Heart left ventricle (tissue), 16 donors: ENCODE data around the gene ATP6V0C. TPM values are rescaled to one million over a fixed set of nuclear protein-coding genes. Genes with fewer than 3 reads are reported as not detected.

ENCODE experiments used
- ATAC-seq, 4 donors: fragments of 200-7000 bp; cut with Tn5 transposase; one replicate each; pipeline ENCODE4 v1.9.1; 2020 to 2022; ENCODE audit warnings: moderate library complexity in 4 of 4, mild to moderate bottlenecking in 3 of 4, moderate number of reproducible peaks in 1 of 4
- DNase-seq, 5 donors: peaks; one replicate each; pipeline ENCODE4 v3.0.0-alpha.2; 2020
- H3K27ac ChIP-seq, 12 donors: fragments of 200-600 bp; sonication (generic) in 4 of 12; one replicate each; pipeline versions ENCODE4 v1.5.0 to v1.8.0; 2016 to 2022; ENCODE audit warnings: mild to moderate bottlenecking in 2 of 12
- H3K27me3 ChIP-seq, 9 donors: fragments of 200-600 bp; sonication (generic) in 2 of 9; one replicate each; pipeline versions ENCODE4 v1.5.1 to v1.8.0; 2016 to 2022; ENCODE audit warnings: mild to moderate bottlenecking in 3 of 9
- H3K36me3 ChIP-seq, 9 donors: fragments of 200-600 bp; sonication (generic) in 2 of 9; one replicate each; pipeline versions ENCODE4 v1.5.0 to v1.8.0; 2018 to 2022; ENCODE audit warnings: mild to moderate bottlenecking in 2 of 9
- H3K4me1 ChIP-seq, 12 donors: fragments of 200-600 bp; sonication (generic) in 4 of 12; one replicate each; pipeline versions ENCODE4 v1.5.0 to v1.8.0; 2016 to 2022; ENCODE audit warnings: mild to moderate bottlenecking in 3 of 12
- H3K4me3 ChIP-seq, 12 donors: fragments of 200-600 bp; sonication (generic) in 4 of 12; one replicate each; pipeline versions ENCODE4 v1.5.0 to v1.8.0; 2017 to 2022; ENCODE audit warnings: mild to moderate bottlenecking in 9 of 12, moderate library complexity in 4 of 12
- H3K9me3 ChIP-seq, 12 donors: fragments of 200-600 bp; sonication (generic) in 4 of 12; one replicate each; pipeline versions ENCODE4 v1.5.0 to v1.8.0; 2016 to 2022; ENCODE audit warnings: mild to moderate bottlenecking in 1 of 12
- POLR2A ChIP-seq, 2 donors: fragments of 450-650 bp; IDR thresholded peaks; one replicate each; pipeline ENCODE4 v1.6.1; 2017; ENCODE audit warnings: antibody characterized with exemption in 2 of 2, mild to moderate bottlenecking in 2 of 2, moderate library complexity in 2 of 2
- WGBS, 4 donors: extraction: QIAGEN DNeasy Blood & Tissue Kit in 2 of 4; methylation state at CpG; one replicate each; pipeline versions ENCODE4 v1.1.5 to v1.1.7; 2013 to 2018; 5-methylcytosine and 5-hydroxymethylcytosine counted together
- intact Hi-C, 10 donors: fragments of 100-400 bp; cut with DNase I; formaldehyde crosslinking; loops; one replicate each; pipeline versions ENCODE4 v1.11.1 to v1.14.2; 2022
- polyA plus RNA-seq, 2 donors: library from polyadenylated mRNA; stranded (reverse); fragments of 200-250 nt; gene quantifications; one replicate each; pipeline ENCODE4 v1.2.3, GENCODE V29; 2013
- total RNA-seq, 9 donors: library from RNA; depleted of rRNA in 2 of 9; stranded (reverse); fragments of >200 nt in 2 of 9; fragmentation: NEBNext Ultra II Directional in 3 of 9; extraction: Animal tissue kit (Norgen Biotek cat#: 25700) in 3 of 9; gene quantifications; one replicate each; pipeline versions ENCODE4 v1.1.0 to v1.2.4, GENCODE V29; 2016 to 2023
- TF ChIP-seq, protein P1 (sequence below), 12 donors: fragments of 200-600 bp; sonication (generic) in 4 of 12; IDR thresholded peaks; one replicate each; pipeline versions ENCODE4 v1.5.0 to v1.8.0; 2018 to 2022; ENCODE audit warnings: antibody characterized with exemption in 12 of 12, mild to moderate bottlenecking in 5 of 12
- donor health status: ischemic (EF 13 %, LVEDD 7.1; RV severe dilation, severe dysfunction).
- donor health status: healthy with polysubstance abuse.
- donor health status: DM: no; HTN: yes; CAD: no.
- donor health status: DM: no; HTN: no; CAD: no.
- donor health status: ischemic (EF 25% LVEDD 6.9; RV normal size, moderate dysfunction).
- donor health status: ischemic (EF 25% LVEDD 5.7; RV mildly dilated, moderate dysfunction).
- donor health status: healthy.
- donor health status: DM: yes; HTN: yes; CAD: no.
- donor health status: ischemic (EF 35%, LVEDD 5.7; RV mildly dilated, moderate dysfunction).
- donor health status: nonischemic (EF 11% LVEDD 7.7; RV severe dilation, severe dysfunction).
- donor health status: DM: yes; HTN: yes; CAD: no.
- donor health status: PGD.
- donor health status: ischemic (EF 29% LVEDD 5.4; RV normal size, mild dysfunction).
- donor health status: nonischemic (EF 23%, LVEDD 6.1; RV moderate dilation, normal function).

ATP6V0C gene
- total and polyA plus RNA-seq, 11 donors: 61.6 to 232 (median 132) TPM

- peaks cover 9 to 53% (median 33%) of the 10 kb centered on the region in 12 donors for H3K4me1 ChIP-seq
- no peak for TF ChIP-seq POLR2A (IDR thresholded peaks at IDR 0.05)
- TF ChIP-seq, protein P1, sequence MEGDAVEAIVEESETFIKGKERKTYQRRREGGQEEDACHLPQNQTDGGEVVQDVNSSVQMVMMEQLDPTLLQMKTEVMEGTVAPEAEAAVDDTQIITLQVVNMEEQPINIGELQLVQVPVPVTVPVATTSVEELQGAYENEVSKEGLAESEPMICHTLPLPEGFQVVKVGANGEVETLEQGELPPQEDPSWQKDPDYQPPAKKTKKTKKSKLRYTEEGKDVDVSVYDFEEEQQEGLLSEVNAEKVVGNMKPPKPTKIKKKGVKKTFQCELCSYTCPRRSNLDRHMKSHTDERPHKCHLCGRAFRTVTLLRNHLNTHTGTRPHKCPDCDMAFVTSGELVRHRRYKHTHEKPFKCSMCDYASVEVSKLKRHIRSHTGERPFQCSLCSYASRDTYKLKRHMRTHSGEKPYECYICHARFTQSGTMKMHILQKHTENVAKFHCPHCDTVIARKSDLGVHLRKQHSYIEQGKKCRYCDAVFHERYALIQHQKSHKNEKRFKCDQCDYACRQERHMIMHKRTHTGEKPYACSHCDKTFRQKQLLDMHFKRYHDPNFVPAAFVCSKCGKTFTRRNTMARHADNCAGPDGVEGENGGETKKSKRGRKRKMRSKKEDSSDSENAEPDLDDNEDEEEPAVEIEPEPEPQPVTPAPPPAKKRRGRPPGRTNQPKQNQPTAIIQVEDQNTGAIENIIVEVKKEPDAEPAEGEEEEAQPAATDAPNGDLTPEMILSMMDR (IDR thresholded peaks at IDR 0.05): no peak
- no peaks in the 10 kb centered on the region for H3K9me3 ChIP-seq
- ATAC-seq: peak in 1 of 4 donors; percentile 46
- peak in 2 of 5 donors; percentile 45 to 65 for DNase-seq
- 10 to 29% (median 21%) methylated on average over 7 to 14 of the region's 14 CpGs for WGBS, 4 donors
- H3K4me3 ChIP-seq: peak overlapping the region in 5 of 12 donors; percentile 57 to 72 (median 65)
- H3K36me3 ChIP-seq: no peaks in the 10 kb centered on the region
- no peak overlapping the region for H3K27ac ChIP-seq
- intact Hi-C loops: no loop called here
- H3K27me3 ChIP-seq: peaks cover 11 to 65% (median 33%) of the 10 kb centered on the region in 9 donors
Observed at GRCh38 chr16:2468725-2469398, 44.9 kb upstream of the ATP6V0C start.

GRCh38 chr16:2469399-2470233, 44.1 kb upstream of the ATP6V0C start:
- Histone ChIP-seq H3K4me3 (no peak overlapping the region), H3K27ac (no peak overlapping the region), H3K36me3 (no peaks in the 10 kb centered on the region), H3K27me3 (peaks cover 11 to 65% (median 33%) of the 10 kb centered on the region in 9 donors), H3K4me1 (peaks cover 9 to 61% (median 39%) of the 10 kb centered on the region in 12 donors), H3K9me3 (no peaks in the 10 kb centered on the region)
- TF ChIP-seq POLR2A (IDR thresholded peaks at IDR 0.05): no peak
- DNase-seq (peak in 1 of 5 donors; percentile 56), ATAC-seq (no peak)
- WGBS, 4 donors: 51 to 63% (median 59%) methylated on average over 14 to 16 of the region's 16 CpGs
- intact Hi-C loops: no loop called here

DNA sequence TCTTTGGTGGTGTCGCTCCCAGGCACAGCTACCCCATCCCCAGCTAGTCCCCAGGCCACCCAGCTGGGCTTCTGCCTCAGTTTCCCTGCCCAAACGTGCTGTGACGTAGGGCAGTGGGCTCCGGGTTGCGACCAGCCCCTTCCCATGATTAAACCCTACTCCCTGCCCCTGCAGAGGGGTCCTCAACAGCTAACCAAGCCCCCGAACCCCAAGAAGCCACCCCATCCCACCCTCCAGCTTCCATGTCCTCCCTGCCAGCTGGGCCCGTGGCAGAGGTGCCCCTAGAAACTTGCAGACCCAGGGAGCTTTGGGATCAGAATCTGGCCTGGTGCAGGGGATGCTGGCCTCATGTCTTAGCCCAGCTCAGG, 43.5 kb upstream of the ATP6V0C start:
- Histone ChIP-seq H3K4me1 (peaks cover 9 to 63% (median 39%) of the 10 kb centered on the region in 12 donors), H3K27ac (no peak overlapping the region), H3K27me3 (peaks cover 11 to 65% (median 33%) of the 10 kb centered on the region in 9 donors), H3K36me3 (no peaks in the 10 kb centered on the region), H3K4me3 (no peak overlapping the region), H3K9me3 (no peaks in the 10 kb centered on the region)
- ATAC-seq (no peak), DNase-seq (no peak)
- TF ChIP-seq, protein P1 (IDR thresholded peaks at IDR 0.05): no peak
- TF ChIP-seq POLR2A (IDR thresholded peaks at IDR 0.05): no peak
- intact Hi-C loops: no loop called here
- WGBS, 4 donors: 80 to 90% (median 86%) methylated on average over 7 of the region's 7 CpGs

- no peak for DNase-seq
- Histone ChIP-seq H3K27ac (no peak overlapping the region), H3K4me1 (peaks cover 9 to 67% (median 40%) of the 10 kb centered on the region in 12 donors), H3K9me3 (no peaks in the 10 kb centered on the region), H3K36me3 (no peaks in the 10 kb centered on the region), H3K4me3 (peak overlapping the region in 3 of 12 donors; percentile 5 to 48 (median 31)), H3K27me3 (peaks cover 11 to 65% (median 33%) of the 10 kb centered on the region in 9 donors)
- WGBS, 4 donors: 39 to 63% (median 43%) methylated on average over 5 to 9 of the region's 9 CpGs
- ATAC-seq: no peak
- intact Hi-C loops: no loop called here
- TF ChIP-seq POLR2A (IDR thresholded peaks at IDR 0.05): no peak
- TF ChIP-seq, protein P1 (IDR thresholded peaks at IDR 0.05): no peak
Observed at GRCh38 chr16:2470603-2471015, 43.1 kb upstream of the ATP6V0C start.
